GM21717 (cell line): Measurements from ENCODE around the gene KRTAP5-7.
"Not testable (repeated sequence)": the region's sequence is repeated elsewhere in the genome, so short reads cannot be mapped to it uniquely, and the experiment has no call there.

Experiments
- ATAC-seq: cut with Tn5 transposase; IDR thresholded peaks from one replicate; pipeline ENCODE4 v1.9.1; 2021; ENCODE audit warnings: mild to moderate bottlenecking, moderate library complexity; ENCODE audit not compliant: unreplicated experiment

Gene KRTAP5-7

GRCh38 chr11:71526796-71527575 is at the start of gene KRTAP5-7:
Gene KRTAP5-7 (plus strand): TSS chr11:71527267. CDS start chr11:71527301, 34 bp downstream.
- not testable (repeated sequence) for ATAC-seq

GRCh38 chr11:71477641-71478527 is 49.2 kb upstream of the KRTAP5-7 start:
- no peak for ATAC-seq

- ATAC-seq: no peak
Measured at GRCh38 chr11:71478528-71478840, 48.6 kb upstream of the KRTAP5-7 start.

- ATAC-seq: no peak
Measured at GRCh38 chr11:71481101-71481960, 45.7 kb upstream of the KRTAP5-7 start.

- ATAC-seq: no peak
Measured at GRCh38 chr11:71482216-71482615, 44.9 kb upstream of the KRTAP5-7 start.

- no peak for ATAC-seq
Measured at GRCh38 chr11:71482746-71483364, 44.2 kb upstream of the KRTAP5-7 start.

GRCh38 chr11:71483692-71484091 is 43.4 kb upstream of the KRTAP5-7 start:
- ATAC-seq: no peak

- no peak for ATAC-seq
Measured at GRCh38 chr11:71484248-71485062, 42.6 kb upstream of the KRTAP5-7 start.

- no peak for ATAC-seq
Measured at GRCh38 chr11:71485063-71485399, 42.0 kb upstream of the KRTAP5-7 start.

- ATAC-seq: no peak
Measured at GRCh38 chr11:71485466-71485865, 41.6 kb upstream of the KRTAP5-7 start.

GRCh38 chr11:71486320-71486719 is 40.7 kb upstream of the KRTAP5-7 start:
- ATAC-seq: no peak

GRCh38 chr11:71488681-71489270 is 38.3 kb upstream of the KRTAP5-7 start:
- ATAC-seq: no peak

GRCh38 chr11:71489311-71490043 is 37.6 kb upstream of the KRTAP5-7 start:
- ATAC-seq: no peak

GRCh38 chr11:71490044-71490730 is 36.9 kb upstream of the KRTAP5-7 start:
- ATAC-seq: no peak

- ATAC-seq: no peak
Measured at GRCh38 chr11:71490731-71491390, 36.2 kb upstream of the KRTAP5-7 start.

GRCh38 chr11:71491531-71491930 is 35.5 kb upstream of the KRTAP5-7 start:
- no peak for ATAC-seq

GRCh38 chr11:71491940-71492339 is 35.1 kb upstream of the KRTAP5-7 start:
- ATAC-seq: no peak
